GM12892 (cell line): ENCODE data around the gene TMEM120B.
"Not testable (repeated sequence)": the region's sequence is repeated elsewhere in the genome, so short reads cannot be mapped to it uniquely, and the experiment has no call there.

Source experiments
- DNase-seq: peaks from one replicate; pipeline ENCODE4 v3.0.0; 2011; ENCODE audit not compliant: insufficient read length
- FAIRE-seq: peaks from 2 replicates; lab custom pipeline; 2011; peaks lifted over from hg19 to GRCh38; lab: Jason Lieb, UNC
- POLR2A ChIP-seq: IDR thresholded peaks from 2 replicates; pipeline ENCODE4 v1.6.1; 2011; ENCODE audit warnings: low read depth, low read length, control low read depth
- POLR2AphosphoS5 ChIP-seq: IDR thresholded peaks from 2 replicates; pipeline ENCODE4 v1.6.1; 2011; ENCODE audit warnings: low read depth, low read length, control low read depth
- TAF1 ChIP-seq: IDR thresholded peaks from 2 replicates; pipeline ENCODE4 v1.6.1; 2011; ENCODE audit warnings: low read depth, mild to moderate bottlenecking, control low read depth, low read length, borderline replicate concordance

TMEM120B gene

GRCh38 chr12:121713793-121714192, 1.2 kb downstream of the TMEM120B start:
- FAIRE-seq: no peak
- TF ChIP-seq TAF1 (no peak), POLR2AphosphoS5 (no peak), POLR2A (no peak)
- DNase-seq: no peak

DNA sequence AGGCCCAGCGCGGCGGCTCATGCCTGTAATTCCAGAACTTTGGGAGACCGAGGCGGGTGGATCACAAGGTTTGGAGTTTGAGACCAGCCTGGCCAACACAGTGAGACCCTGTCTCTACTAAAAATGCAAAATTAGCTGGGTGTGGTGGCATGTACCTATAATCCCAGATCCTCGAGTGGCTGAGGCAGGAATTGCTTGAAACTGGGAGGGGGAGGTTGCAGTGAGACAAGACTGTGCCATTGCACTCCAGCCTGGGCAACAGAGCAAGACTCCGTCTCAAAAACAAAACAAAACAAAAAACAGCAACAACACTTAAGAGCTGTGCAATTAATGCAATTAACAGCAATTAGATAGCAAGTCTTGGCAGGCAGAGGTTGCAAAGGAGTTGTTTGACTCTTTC, 2.5 kb downstream of the TMEM120B start:
- not testable (repeated sequence) for DNase-seq, FAIRE-seq

DNA sequence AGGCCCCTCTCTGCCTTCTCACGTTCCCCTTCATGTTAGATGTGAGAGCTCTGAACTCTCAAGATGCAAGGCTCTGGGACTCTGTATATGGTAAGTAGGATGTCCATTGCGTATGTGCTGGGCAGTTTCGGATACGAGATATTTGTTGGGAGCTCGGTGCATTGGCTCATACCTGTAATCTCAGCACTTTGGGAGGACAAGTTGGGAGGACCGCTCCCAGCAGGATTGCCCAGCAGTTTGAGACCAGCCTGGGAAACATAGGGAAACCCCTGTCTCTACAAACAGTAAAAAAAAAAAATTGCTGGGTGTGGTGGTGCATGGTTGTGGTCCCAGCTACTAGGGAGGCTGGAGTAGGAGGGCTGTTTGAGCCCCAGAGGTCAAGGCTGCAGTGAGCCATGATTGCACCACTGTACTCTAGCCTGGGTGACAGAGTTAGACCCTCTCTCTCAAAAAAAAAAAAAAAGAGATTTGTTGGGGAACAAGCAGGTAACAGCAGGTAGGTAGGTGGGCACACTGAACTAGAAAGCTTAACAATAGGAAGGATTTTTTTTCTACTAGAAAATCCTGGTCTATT, 3.4 kb downstream of the TMEM120B start:
- DNase-seq (no peak), FAIRE-seq (no peak)
- no peak for TF ChIP-seq POLR2A
- no peak for TF ChIP-seq POLR2AphosphoS5
- no peak for TF ChIP-seq TAF1

GRCh38 chr12:121717041-121717699, 4.6 kb downstream of the TMEM120B start:
- no peak for FAIRE-seq
- no peak for DNase-seq
- TF ChIP-seq POLR2AphosphoS5 (no peak), TAF1 (no peak), POLR2A (no peak)

GRCh38 chr12:121718653-121719239, 6.2 kb downstream of the TMEM120B start:
- FAIRE-seq (no peak), DNase-seq (no peak)
- no peak for TF ChIP-seq POLR2AphosphoS5
- no peak for TF ChIP-seq POLR2A
- no peak for TF ChIP-seq TAF1

GRCh38 chr12:121719926-121720414, 7.4 kb downstream of the TMEM120B start:
- DNase-seq (no peak), FAIRE-seq (no peak)
- TF ChIP-seq POLR2A (no peak), TAF1 (no peak), POLR2AphosphoS5 (no peak)

DNA sequence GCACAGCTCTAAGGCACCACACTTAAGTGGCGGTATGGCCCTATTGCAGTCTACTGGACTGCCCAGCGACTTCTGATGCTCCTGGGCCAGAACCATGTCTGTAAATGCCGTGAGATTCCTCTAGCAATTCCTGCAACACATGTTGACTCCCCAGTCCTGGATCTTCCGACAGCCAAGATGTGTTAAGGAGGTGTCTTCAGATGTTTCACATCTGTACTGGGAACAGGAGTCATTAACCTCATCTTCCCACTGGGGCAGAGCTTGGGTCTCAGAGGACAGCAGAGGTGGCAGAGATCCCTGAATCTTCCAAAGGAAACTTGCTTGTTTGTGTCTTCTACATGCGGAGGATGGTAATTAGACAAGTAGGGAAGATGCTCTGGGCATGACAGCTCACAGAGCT, 8.2 kb downstream of the TMEM120B start:
- no peak for FAIRE-seq
- TF ChIP-seq POLR2AphosphoS5: no peak
- TF ChIP-seq POLR2A: no peak
- TF ChIP-seq TAF1: no peak

DNA sequence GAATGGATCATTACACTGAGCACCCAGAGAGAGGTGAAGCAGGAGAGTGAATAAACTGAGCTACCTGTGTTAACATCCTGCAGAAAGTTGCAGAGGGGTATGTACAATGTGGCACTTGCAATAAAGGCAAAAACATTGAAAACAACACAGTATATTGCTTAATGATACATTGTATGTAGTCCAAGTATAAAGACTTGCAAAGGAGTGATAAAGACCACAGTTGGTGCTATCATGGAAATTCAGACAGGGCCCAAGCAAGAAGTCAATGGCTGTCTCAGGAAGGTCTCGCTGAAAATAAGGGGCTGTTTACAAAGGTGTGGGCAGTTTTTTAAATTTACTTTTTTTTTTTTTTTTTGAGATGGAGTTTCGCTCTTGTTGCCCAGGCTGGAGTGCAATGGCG, 10.0 kb downstream of the TMEM120B start:
- TF ChIP-seq TAF1 (no peak), POLR2A (no peak), POLR2AphosphoS5 (no peak)
- FAIRE-seq: no peak

More for the DNA sequence above, 8.2 kb downstream of the TMEM120B start:
- DNase-seq: no peak

GRCh38 chr12:121723200-121723599, 10.6 kb downstream of the TMEM120B start:
- no peak for FAIRE-seq
- DNase-seq: no peak
- no peak for TF ChIP-seq POLR2AphosphoS5
- TF ChIP-seq TAF1: no peak
- no peak for TF ChIP-seq POLR2A

More for the DNA sequence above, 10.0 kb downstream of the TMEM120B start:
- DNase-seq: no peak

DNA sequence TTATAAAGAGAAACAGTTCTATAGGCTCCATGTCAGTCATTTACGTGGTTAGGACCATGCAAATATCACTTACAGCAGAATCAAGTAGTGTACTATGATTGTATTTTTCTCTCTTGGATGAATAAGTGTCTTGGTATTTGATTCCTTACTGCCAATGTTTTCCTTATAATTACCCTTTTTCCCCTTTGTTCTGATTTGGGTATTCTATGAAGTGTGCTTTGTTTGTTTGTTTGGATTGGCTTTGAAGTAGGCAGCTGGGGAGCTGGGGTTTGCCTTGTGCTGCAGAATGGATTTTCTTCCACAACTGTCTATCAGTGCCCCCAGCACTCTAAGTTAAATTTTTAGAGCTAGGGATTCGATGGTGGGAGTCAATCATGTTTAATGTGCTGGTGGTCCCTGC, 12.4 kb downstream of the TMEM120B start:
- DNase-seq (no peak), FAIRE-seq (no peak)
- TF ChIP-seq TAF1 (no peak), POLR2AphosphoS5 (no peak), POLR2A (no peak)

DNA sequence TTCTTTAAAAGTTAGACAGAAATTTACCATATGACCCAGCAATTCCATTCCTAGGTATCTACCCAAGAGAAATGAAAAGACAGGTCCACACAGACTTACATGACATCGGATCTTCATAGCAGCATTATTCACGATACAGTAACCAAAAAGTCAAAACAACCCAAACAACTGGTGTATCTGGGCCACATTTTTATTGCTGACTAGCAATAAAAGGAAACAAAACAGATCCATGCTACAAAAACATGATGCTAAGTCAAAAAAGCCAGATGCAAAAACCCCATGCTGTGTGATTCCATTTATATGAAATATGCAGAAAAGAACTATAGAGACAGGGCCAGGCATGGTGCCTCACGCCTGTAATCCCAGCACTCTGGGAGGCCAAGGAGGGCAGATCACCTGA, 12.9 kb downstream of the TMEM120B start:
- FAIRE-seq (no peak), DNase-seq (no peak)
- TF ChIP-seq POLR2A (no peak), TAF1 (no peak), POLR2AphosphoS5 (no peak)

- DNase-seq (no peak), FAIRE-seq (no peak)
- TF ChIP-seq POLR2AphosphoS5 (no peak), POLR2A (no peak), TAF1 (no peak)
Observed at GRCh38 chr12:121729021-121729420, 16.5 kb downstream of the TMEM120B start.
